Stimulated activated CD8-positive, alpha-beta memory T cell treated with anti-CD3 and anti-CD28 coated beads, Interleukin-4, amount 100 ng/mL, for 24 hours (primary cell): ENCODE measurements around the gene DENND1A.
"Not testable (repeated sequence)": the region's sequence is repeated elsewhere in the genome, so short reads cannot be mapped to it uniquely, and the experiment has no call there.

Experiments used
- DNase-seq: peaks from one replicate; pipeline ENCODE4 v3.0.0-alpha.2; 2020; ENCODE audit warnings: low read depth

DENND1A gene

DNA sequence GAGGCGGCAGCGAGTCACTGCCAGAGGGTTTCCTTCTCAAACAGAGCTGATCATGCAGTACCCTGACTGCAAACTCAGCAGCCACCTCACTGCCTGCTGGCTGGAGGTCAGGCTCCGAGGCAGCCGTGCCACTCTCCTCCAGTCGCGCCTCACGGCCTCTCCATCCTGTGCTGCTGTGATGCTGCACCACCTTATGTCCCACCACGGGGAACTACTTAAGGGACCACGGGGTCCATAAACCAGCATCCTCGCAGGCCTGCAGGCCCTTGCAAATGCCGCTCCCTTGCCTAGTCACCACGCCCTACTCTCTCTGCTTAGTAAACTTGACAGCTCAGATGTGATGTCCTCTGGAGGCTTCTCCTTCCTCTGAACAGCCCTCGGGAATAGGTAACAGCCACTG is 474.7 kb downstream of the DENND1A start:
- DNase-seq = no peak

DNA sequence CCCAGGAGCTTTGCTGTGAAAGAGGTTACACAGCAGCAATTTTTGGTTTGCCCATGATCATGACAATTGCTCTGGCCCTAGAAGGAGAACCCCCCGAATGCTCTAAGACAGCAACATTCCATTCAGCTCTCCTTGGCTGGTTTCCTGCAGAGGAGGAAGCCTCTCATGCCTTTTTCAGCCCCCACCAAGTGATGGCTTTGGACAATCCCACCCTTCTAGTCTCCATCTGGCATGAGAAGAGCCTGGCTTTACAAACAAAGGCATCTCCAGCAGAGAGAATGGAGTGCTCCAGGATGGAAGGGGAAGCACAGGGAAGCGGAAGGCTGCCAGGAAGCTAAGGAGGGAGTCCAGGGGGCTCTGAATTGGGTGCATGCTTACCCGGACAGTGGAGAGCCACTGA is 475.6 kb downstream of the DENND1A start:
- no peak for DNase-seq

GRCh38 chr9:123453831-123454321 is 476.1 kb downstream of the DENND1A start:
- DNase-seq = no peak

- DNase-seq = no peak
Measured at GRCh38 chr9:123453076-123453667, 476.8 kb downstream of the DENND1A start.

DNA sequence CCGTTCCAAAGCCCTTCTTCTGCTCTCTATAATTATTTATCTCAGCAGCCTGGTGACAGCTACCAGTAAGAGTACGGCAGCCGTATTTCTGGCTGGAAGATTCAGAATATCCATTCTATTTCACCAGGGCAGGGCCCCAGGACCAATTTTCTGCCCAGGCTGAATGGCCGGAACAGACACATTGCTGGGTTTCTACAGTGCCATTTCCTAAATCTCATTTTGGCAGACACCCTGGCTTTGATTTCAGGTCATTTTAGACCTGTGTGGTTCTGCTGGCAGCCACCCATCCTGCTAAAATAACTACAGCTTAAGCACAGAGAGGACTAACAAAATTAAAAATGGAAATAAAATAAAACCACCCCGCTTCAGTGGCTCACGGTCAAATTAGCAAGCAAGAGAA is 478.9 kb downstream of the DENND1A start:
- DNase-seq = no peak

GRCh38 chr9:123450098-123450770 is 479.7 kb downstream of the DENND1A start:
- no peak for DNase-seq

GRCh38 chr9:123447934-123448646 is 481.8 kb downstream of the DENND1A start:
- no peak for DNase-seq

DNA sequence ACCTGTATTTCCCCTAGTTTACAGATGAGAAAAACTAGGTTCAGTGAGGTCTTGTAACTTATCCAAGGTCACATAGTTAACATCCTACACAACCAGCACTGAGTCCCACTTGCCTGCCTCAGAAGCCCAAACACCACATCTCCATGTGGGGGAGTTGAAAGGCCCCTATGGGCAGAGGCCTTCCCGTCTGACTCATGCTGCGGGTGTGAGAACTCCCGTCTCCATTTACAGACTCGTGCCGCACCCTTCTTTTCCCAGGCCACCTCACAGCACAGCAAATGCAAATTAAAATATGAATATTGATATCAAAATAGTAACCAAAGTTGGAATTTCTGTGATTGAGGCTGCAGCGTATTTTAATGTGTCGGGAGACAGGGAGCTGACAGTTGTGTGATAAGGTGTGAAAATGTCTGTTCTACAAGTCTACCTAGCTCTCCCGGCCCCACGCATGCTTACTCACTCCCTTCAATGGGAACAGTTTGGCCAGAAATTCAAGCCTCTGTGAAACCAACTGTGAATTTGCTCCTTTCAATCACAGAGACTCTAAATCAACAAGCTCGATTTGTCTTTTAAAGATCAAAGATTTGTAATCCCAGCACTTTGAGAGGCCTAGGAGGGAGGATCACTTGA is 483.8 kb downstream of the DENND1A start:
- no peak for DNase-seq

- DNase-seq = no peak
Measured at GRCh38 chr9:123445116-123445515, 484.8 kb downstream of the DENND1A start.

DNA sequence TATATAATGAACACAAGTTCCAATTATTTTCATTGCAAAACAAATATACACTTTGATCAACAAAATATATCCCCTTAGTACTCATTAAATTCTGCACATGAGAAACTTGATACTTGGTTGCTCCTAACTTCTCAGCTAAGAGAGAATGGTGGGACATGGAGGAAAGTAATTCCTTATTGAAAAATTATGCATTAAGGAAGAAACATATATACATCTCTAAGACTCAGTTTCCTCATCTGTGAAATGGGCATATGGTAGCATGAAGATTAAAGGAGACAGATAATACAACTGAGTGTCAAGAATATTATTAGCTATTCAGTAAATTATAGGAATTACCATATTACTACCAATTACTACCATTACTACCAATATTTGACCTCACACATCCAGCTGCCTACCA is 488.2 kb downstream of the DENND1A start:
- DNase-seq = no peak

DNA sequence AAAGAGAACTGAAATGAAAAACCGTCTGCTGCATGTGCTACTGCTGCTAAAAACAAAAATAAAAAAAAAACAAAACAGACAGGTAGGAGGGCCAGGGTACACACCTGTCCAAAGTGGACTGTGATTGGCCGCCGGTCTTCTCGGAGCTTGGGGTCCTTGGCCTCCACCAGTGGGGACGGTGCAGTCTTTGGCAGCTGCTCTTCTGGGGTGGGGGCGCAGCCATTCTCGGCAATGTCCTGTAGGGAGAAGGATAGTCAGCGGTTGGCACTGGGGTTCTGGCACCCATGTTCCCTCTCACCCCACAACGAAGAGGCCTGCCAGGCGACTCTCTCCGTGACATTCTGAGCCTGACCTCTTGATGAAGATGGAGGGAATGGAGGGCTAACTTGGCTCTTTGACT is 489.7 kb downstream of the DENND1A start:
- no peak for DNase-seq

DNA sequence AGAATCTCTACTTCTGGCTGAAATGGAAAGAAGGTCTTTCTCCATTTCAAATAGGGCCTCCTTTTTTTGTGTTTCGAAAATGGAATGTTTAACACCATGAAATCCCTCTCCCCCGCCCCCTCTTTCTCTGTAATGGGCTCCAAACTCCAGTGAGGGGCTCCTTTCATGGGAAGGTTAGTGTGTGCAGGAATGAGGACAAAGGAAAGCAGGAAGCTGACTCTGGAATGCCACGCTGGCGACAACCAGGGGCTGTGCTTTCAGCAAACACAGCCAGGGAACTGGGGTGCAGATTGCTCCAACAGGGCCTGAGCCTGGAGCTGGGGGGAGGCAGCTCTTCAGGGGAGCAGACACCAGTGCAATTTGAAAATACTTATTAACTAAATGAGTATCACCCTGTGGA is 491.1 kb downstream of the DENND1A start:
- no peak for DNase-seq

DNA sequence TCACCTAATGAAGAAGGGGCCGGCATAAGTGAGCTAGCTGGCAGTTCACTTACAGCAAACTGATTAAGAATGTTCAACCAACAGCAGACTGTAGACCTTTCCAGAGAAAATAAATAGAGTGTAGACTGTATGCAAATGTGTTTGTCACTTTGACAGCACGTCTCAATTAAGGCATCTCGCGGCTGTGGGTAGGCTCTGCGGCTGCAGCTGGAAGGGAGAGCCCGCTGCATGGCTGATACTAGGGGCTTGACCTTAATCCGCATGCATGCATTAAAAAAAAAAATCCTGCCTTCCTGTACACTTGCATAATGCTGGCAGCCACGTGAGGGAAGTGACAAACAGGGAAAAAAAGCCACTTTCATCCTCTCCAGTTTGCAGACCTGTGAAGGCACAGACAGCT is 491.6 kb downstream of the DENND1A start:
- DNase-seq = no peak

DNA sequence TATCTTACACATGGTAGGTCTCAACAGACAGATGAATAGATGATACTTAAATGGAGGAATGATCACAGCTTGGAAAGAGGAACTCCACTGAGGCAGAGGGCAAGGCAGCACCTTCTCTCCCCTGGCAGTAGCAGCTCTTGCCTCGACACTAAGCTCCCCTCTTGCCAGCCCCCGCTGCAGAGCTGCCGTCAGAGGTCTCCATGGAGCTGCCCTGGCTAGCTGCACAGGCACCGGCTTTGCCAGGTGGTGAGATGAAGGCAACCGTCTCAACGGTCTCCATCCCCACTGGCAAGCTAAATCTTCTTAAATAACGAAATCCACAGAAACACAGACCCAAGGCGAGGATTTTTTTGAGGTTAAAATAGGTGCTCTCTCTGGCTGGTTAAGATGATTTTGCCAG is 492.7 kb downstream of the DENND1A start:
- no peak for DNase-seq

DNA sequence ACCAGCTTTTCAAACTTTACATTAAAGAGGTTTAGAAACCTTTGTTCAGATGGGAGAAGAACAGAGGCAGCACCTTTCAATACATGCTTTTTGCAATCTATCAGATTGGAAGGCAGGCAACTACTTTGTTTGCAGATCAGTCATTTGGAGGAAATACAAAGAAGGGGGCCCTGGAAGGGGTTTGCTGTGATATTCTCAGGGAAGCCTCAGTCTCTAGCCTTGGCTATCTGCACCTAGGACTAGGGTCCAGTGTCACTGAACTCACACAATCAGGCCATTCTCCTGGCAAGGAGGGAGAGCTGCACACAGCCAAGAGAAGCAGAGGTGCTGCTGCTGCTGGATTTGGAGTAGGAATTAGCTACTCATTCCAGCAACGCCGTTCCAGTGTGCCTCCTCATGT is 494.5 kb downstream of the DENND1A start:
- no peak for DNase-seq

DNA sequence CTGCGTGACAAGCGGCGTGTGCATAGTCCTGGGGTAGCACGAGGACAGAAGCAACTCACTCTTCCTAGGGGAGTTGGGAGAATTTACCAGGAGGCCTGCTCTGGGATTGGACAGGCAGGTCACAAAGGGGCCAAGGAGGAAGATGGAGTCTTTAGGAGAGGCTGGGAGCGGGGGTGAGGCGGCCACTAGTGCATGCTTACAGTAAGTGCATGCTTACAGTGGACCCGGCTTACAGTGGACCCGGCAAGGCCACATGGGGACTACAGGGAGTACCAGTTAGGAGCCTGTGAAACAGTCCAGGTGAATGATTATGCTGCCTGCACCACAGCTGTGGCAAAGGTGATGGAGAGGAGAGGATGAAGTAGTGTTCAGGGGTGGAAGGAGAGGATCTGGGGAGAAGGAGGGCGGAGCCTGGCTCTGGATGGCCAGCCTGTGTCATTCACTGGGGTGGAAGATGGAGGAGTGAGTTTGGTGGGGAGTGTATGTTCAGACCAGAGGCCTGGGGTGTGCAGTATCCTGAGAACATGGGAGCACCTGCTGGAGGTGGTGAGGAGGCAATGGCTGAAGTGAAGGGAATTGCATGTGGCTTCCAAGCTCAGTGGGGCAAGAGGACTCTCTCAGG is 495.2 kb downstream of the DENND1A start:
- no peak for DNase-seq

DNA sequence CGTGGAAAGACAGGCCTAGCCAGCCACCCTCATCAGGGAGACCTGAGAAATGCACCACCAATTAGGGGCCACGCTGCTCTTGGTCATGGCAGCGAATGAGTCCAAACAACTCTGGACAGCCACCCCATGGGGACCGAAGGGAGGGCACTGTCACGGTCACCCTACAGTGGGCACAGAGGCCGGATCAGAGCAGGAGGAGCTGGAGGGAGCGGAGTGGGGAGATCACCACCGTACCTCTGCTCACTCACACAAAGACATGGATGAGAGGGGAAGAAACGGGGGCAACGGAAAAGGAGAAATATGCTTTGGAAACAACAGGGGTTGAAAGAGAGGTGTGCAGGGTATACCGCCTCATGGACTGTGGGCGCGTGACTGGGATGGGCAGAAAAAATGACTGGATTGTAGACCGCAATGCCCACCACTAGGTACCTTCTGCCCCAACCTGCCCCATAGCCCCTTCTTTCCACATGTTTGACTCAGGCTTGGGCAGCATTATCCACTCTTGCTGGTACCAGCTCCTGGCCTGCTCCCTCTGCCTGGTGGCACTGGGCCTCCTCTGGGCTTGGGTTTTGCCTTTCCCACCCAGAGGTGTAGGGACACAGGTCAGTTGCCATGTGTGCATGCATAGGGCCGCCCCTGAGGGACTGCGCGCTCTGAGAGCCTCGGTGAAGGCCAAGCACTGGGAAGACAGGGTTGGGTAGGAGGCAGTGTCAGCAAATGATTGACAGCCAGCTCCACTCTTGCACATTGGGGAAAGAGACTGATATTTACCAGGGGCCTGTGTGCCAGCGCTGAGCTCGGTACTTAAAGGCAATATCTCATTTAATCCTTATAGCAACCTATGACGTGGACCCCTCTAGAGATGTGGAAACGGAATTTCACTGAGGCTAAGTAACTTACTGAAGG is 497.3 kb downstream of the DENND1A start:
- no peak for DNase-seq

DNA sequence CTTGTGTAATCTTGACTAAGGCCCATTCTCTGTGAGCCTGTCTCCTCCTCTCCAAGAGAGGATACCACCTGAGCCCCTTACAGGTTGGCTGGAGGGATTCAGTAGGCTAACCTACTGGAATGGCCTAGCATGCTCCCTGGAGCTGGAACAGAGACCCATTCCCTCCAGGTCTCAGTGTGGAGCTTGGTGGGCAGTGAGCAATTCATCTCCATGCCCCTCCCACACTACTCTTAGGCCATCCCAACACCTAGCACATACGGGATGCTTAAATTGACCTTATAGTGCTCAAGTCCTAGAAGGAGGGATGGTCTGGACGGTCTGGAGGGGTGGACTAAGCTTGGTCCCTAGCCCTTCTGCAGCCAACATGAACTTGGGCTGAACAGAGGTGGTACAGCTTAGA is 498.3 kb downstream of the DENND1A start:
- no peak for DNase-seq

DNA sequence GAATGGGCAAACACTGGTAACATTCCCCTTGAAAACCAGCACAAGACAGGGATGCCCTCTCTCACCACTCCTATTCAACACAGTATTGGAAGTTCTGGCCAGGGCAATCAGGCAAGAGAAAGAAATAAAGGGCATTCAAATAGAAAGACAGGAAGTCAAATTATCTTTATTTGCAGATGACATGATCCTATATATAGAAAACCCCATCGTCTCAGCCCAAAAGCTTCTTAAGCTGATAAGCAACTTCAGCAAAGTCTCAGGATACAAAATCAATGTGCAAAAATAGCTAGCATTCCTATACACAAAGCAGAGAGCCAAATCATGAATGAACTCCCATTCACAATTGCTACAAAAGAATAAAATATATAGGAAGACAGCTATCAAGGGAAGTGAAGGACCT is 501.5 kb downstream of the DENND1A start:
- not testable (repeated sequence) for DNase-seq

- DNase-seq = no peak
Measured at GRCh38 chr9:123426406-123426805, 503.5 kb downstream of the DENND1A start.

GRCh38 chr9:123425836-123426365 is 504.0 kb downstream of the DENND1A start:
- DNase-seq = no peak
